Spleen (tissue), 11 donors: ENCODE data around the gene MAP3K5. TPM values are rescaled to one million over a fixed set of nuclear protein-coding genes. Genes with fewer than 3 reads are reported as not detected.

ENCODE experiments used
- DNase-seq: peaks from one replicate; pipeline ENCODE4 v3.0.0-alpha.2; 2020
- H3K27ac ChIP-seq, 8 donors: fragments of 200-600 bp; sonication (generic) in 7 of 8; 1 replicate in 4 of 8; 2 replicates in 4 of 8; pipeline versions ENCODE4 v1.5.0 to v1.8.0; 2016 to 2021; ENCODE audit warnings: inconsistent platforms in 4 of 8, mild to moderate bottlenecking in 4 of 8, moderate library complexity in 1 of 8
- H3K27me3 ChIP-seq, 7 donors: fragments of 200-600 bp; sonication (generic) in 6 of 7; replicated peaks in 1 of 7; 1 replicate in 4 of 7; 2 replicates in 3 of 7; pipeline versions ENCODE4 v1.5.0 to v1.8.0; 2016 to 2021; ENCODE audit warnings: inconsistent platforms in 3 of 7, mild to moderate bottlenecking in 1 of 7
- H3K36me3 ChIP-seq, 6 donors: fragments of 200-600 bp; sonication (generic) in 5 of 6; 1 replicate in 4 of 6; 2 replicates in 2 of 6; pipeline versions ENCODE4 v1.5.0 to v1.8.0; 2016 to 2021; ENCODE audit warnings: inconsistent platforms in 2 of 6
- H3K4me1 ChIP-seq, 6 donors: fragments of 200-600 bp; sonication (generic) in 5 of 6; 1 replicate in 3 of 6; 2 replicates in 3 of 6; pipeline versions ENCODE4 v1.5.0 to v1.8.0; 2016 to 2021; ENCODE audit warnings: inconsistent platforms in 3 of 6
- H3K4me3 ChIP-seq, 8 donors: fragments of 200-600 bp; sonication (generic) in 7 of 8; 1 replicate in 4 of 8; 2 replicates in 4 of 8; pipeline versions ENCODE4 v1.5.0 to v1.8.0; 2016 to 2021; ENCODE audit warnings: inconsistent platforms in 4 of 8, mild to moderate bottlenecking in 4 of 8, moderate library complexity in 2 of 8
- H3K9me3 ChIP-seq, 8 donors: fragments of 200-600 bp; sonication (generic) in 7 of 8; 1 replicate in 4 of 8; 2 replicates in 4 of 8; pipeline versions ENCODE4 v1.5.0 to v1.8.0; 2016 to 2021; ENCODE audit warnings: inconsistent platforms in 4 of 8
- POLR2A ChIP-seq, 3 donors: fragments of 450-650 bp; IDR thresholded peaks; one replicate each; pipeline ENCODE4 v1.5.1; 2017; ENCODE audit warnings: antibody characterized with exemption in 3 of 3, mild to moderate bottlenecking in 1 of 3
- POLR2AphosphoS5 ChIP-seq, 3 donors: sonication (generic); formaldehyde crosslinking; IDR thresholded peaks; one replicate each; pipeline ENCODE4 v1.5.1; 2017; ENCODE audit warnings: antibody characterized with exemption in 3 of 3
- WGBS, 5 donors: extraction: QIAGEN DNeasy Blood & Tissue Kit in 3 of 5; methylation state at CpG; one replicate each; pipeline versions ENCODE4 v1.1.5 to v1.1.7; 2013 to 2018; 5-methylcytosine and 5-hydroxymethylcytosine counted together
- intact Hi-C: fragments of 100-400 bp; cut with DNase I; formaldehyde crosslinking; loops from one replicate; pipeline ENCODE4 v1.15.0; 2023; ENCODE audit warnings: low total_unique reads
- polyA plus RNA-seq, 3 donors: library from polyadenylated mRNA; stranded (reverse); fragments of 200-250 nt; gene quantifications; one replicate each; pipeline ENCODE4 v1.2.1, GENCODE V29; 2013
- total RNA-seq, 7 donors: library from RNA; depleted of rRNA in 3 of 7; stranded (reverse); fragments of >200 nt in 3 of 7; fragmentation: NEBNext Ultra II Directional in 4 of 7; extraction: Animal tissue kit (Norgen Biotek cat#: 25700) in 4 of 7; gene quantifications; one replicate each; pipeline versions ENCODE4 v1.1.0 to v1.2.1, GENCODE V29; 2016 to 2021
- TF ChIP-seq, protein P1 (sequence below), 11 experiments: fragments of 200-600 bp in 7 of 11; fragments of 450-650 bp in 4 of 11; sonication (generic) in 4 of 11; IDR thresholded peaks in 8 of 11; conservative IDR thresholded peaks in 3 of 11; 1 replicate in 7 of 11; 2 replicates in 4 of 11; pipeline versions ENCODE4 v1.4.0 to v1.8.0; 2016 to 2021; ENCODE audit warnings: antibody characterized with exemption in 11 of 11, inconsistent platforms in 4 of 11, mild to moderate bottlenecking in 1 of 11
- donor health status: healthy with polysubstance abuse.
- donor health status: DM: no; HTN: no; CAD: no; lungs with moderate emphysema.
- donor health status: DM: no; HTN: no; CAD: no.
- donor health status: Bipolar disorder and iron deficiency.
- donor health status: healthy.
- donor health status: DM: no; HTN: no; CAD: no.
- donor health status: DM: yes; HTN: yes; CAD: no.

Gene MAP3K5
- total and polyA plus RNA-seq, 10 donors = 7.2 to 55.0 (median 33.2) TPM

DNA sequence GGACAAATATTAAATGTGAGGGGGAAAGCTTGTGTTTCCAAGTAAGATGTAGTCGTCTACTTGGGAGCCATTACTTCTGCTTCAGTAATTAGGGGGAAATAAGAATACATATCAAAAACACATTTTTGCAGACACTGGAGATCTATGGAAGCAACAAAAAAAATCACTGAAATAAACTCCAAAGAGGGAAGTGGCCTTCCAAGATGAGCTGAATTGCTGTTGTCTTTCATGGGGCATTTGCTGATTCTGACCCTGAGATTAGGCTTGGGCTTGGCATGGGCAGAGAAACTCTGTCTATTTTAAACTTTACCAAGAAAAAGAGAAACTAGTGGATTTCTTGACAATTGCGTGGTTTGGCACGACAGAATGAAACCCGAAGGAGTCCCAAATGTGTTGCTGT, 120.1 kb downstream of the MAP3K5 start:
- no peaks in the 10 kb centered on the region for H3K9me3 ChIP-seq
- WGBS, 5 donors = 89 to 96% (median 95%) methylated on average over 4 of the region's 4 CpGs
- no peaks in the 10 kb centered on the region for H3K27me3 ChIP-seq
- H3K4me3 ChIP-seq = no peak overlapping the region
- H3K27ac ChIP-seq = no peak overlapping the region
- no peak for DNase-seq
- H3K4me1 ChIP-seq = peaks cover 0 to 14% (median 0%) of the 10 kb centered on the region in 6 donors
- peaks cover 0 to 48% (median 13%) of the 10 kb centered on the region in 6 donors for H3K36me3 ChIP-seq
- intact Hi-C loops = no loop called here
- TF ChIP-seq POLR2A (IDR thresholded peaks at IDR 0.05) (no peak), POLR2AphosphoS5 (IDR thresholded peaks at IDR 0.05) (no peak)
- TF ChIP-seq, protein P1, sequence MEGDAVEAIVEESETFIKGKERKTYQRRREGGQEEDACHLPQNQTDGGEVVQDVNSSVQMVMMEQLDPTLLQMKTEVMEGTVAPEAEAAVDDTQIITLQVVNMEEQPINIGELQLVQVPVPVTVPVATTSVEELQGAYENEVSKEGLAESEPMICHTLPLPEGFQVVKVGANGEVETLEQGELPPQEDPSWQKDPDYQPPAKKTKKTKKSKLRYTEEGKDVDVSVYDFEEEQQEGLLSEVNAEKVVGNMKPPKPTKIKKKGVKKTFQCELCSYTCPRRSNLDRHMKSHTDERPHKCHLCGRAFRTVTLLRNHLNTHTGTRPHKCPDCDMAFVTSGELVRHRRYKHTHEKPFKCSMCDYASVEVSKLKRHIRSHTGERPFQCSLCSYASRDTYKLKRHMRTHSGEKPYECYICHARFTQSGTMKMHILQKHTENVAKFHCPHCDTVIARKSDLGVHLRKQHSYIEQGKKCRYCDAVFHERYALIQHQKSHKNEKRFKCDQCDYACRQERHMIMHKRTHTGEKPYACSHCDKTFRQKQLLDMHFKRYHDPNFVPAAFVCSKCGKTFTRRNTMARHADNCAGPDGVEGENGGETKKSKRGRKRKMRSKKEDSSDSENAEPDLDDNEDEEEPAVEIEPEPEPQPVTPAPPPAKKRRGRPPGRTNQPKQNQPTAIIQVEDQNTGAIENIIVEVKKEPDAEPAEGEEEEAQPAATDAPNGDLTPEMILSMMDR (IDR thresholded peaks at IDR 0.05 in 8 of 11, conservative IDR thresholded peaks at IDR 0.05 in 3 of 11) = no peak

GRCh38 chr6:136669299-136669699, 123.0 kb downstream of the MAP3K5 start:
- 70 to 89% (median 81%) methylated on average over 3 of the region's 3 CpGs for WGBS, 5 donors
- no peak for DNase-seq
- Histone ChIP-seq H3K36me3 (peaks cover 0 to 58% (median 12%) of the 10 kb centered on the region in 6 donors), H3K4me1 (peaks cover 0 to 7% (median 0%) of the 10 kb centered on the region in 6 donors), H3K27ac (no peak overlapping the region), H3K27me3 (no peaks in the 10 kb centered on the region), H3K4me3 (no peak overlapping the region), H3K9me3 (no peaks in the 10 kb centered on the region)
- intact Hi-C loops = no loop called here
- TF ChIP-seq POLR2AphosphoS5 (IDR thresholded peaks at IDR 0.05) (no peak), POLR2A (IDR thresholded peaks at IDR 0.05) (no peak)
- TF ChIP-seq, protein P1 (IDR thresholded peaks at IDR 0.05 in 8 of 11, conservative IDR thresholded peaks at IDR 0.05 in 3 of 11) = no peak

DNA sequence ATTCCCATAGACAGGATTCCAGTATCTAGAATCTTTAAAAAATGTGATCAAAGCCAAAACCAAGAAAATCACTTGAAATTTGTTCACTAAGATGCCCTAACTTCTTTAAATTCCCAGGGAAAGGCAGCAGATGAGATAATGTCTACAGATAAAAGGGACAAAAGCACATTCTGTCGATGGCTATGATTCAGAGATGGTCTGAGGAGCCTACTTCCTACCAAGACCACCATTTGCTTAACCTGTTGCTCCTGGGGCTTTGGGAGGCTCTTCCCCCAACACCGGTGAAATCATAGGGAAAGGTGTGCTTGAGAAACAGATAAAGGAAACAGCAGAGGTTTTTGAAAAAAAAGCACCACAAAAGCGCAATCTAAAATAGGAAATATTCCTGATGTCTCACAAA, 123.7 kb downstream of the MAP3K5 start:
- 86 to 95% (median 88%) methylated on average over 3 of the region's 3 CpGs for WGBS, 5 donors
- H3K36me3 ChIP-seq = peaks cover 0 to 64% (median 12%) of the 10 kb centered on the region in 6 donors
- no peaks in the 10 kb centered on the region for H3K9me3 ChIP-seq
- H3K4me3 ChIP-seq = no peak overlapping the region
- TF ChIP-seq, protein P1 (IDR thresholded peaks at IDR 0.05 in 8 of 11, conservative IDR thresholded peaks at IDR 0.05 in 3 of 11) = no peak
- TF ChIP-seq POLR2AphosphoS5 (IDR thresholded peaks at IDR 0.05) = no peak
- TF ChIP-seq POLR2A (IDR thresholded peaks at IDR 0.05) = no peak
- H3K27me3 ChIP-seq = no peaks in the 10 kb centered on the region
- H3K4me1 ChIP-seq = peaks cover 0 to 7% (median 0%) of the 10 kb centered on the region in 6 donors
- DNase-seq = no peak
- intact Hi-C loops = no loop called here
- no peak overlapping the region for H3K27ac ChIP-seq

DNA sequence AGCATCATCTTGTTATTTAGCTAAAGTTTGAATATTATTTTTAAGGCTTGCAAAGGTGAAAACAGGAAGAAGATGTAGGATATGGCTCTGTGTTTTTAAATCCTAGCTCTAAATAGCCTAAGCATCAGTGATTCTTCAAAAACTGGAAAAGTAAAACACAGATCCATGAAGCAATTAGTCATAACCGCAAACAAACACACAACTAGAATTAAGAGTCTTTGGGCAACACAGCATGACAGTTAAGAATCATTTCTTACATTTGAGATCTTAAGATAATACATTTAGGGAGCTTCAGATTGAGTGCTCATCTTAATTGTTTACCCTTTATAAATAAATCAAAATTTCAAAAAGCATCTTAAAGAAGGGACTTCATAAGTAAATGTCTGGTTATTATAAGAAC, 126.2 kb downstream of the MAP3K5 start:
- intact Hi-C loops = no loop called here
- no peak for DNase-seq
- Histone ChIP-seq H3K9me3 (no peaks in the 10 kb centered on the region), H3K4me3 (no peak overlapping the region), H3K27me3 (no peaks in the 10 kb centered on the region), H3K27ac (no peak overlapping the region), H3K36me3 (peaks cover 0 to 52% (median 12%) of the 10 kb centered on the region in 6 donors), H3K4me1 (peaks cover 0 to 7% (median 0%) of the 10 kb centered on the region in 6 donors)
- WGBS, 5 donors = 94 to 100% (median 98%) methylated on average over 1 of the region's 1 CpG
- TF ChIP-seq POLR2A (IDR thresholded peaks at IDR 0.05) (no peak), POLR2AphosphoS5 (IDR thresholded peaks at IDR 0.05) (no peak)
- TF ChIP-seq, protein P1 (IDR thresholded peaks at IDR 0.05 in 8 of 11, conservative IDR thresholded peaks at IDR 0.05 in 3 of 11) = no peak
